HepG2 (cell line): ENCODE data around the gene PRR33. TPM values are rescaled to one million over a fixed set of nuclear protein-coding genes. Genes with fewer than 3 reads are reported as not detected.
A peak's percentile ranks its signal among the peaks of the same experiment; 100 is the strongest.

Experiments used
- BCLAF1 ChIP-seq: fragments of 450-650 bp; IDR thresholded peaks from 2 replicates; pipeline ENCODE4 v1.6.1; 2017; ENCODE audit warnings: mild to moderate bottlenecking
- HMGA1 ChIP-seq: sonication (generic); formaldehyde crosslinking; conservative IDR thresholded peaks from 2 replicates; pipeline ENCODE4 v1.4.0; 2020; ENCODE audit warnings: missing genetic modification reagents
- HNRNPLL ChIP-seq: fragments of 200-400 bp; formaldehyde crosslinking; IDR thresholded peaks from 2 replicates; pipeline ENCODE4 v1.6.1; 2017; ENCODE audit warnings: mild to moderate bottlenecking, low read depth, low read length; ENCODE audit not compliant: poor library complexity, severe bottlenecking
- NBN ChIP-seq: fragments of 450-650 bp; conservative IDR thresholded peaks from 2 replicates; pipeline ENCODE4 v1.6.1; 2017
- PHB2 ChIP-seq: fragments of 450-650 bp; IDR thresholded peaks from 2 replicates; pipeline ENCODE4 v1.6.1; 2018; ENCODE audit not compliant: partially characterized antibody
- TOE1 ChIP-seq: sonication (generic); formaldehyde crosslinking; IDR thresholded peaks from 2 replicates; pipeline ENCODE4 v1.4.0; 2020; ENCODE audit warnings: mild to moderate bottlenecking, missing genetic modification reagents
- TRIM22 ChIP-seq: fragments of 450-650 bp; IDR thresholded peaks from 2 replicates; pipeline ENCODE4 v1.6.1; 2017
- ZFP1 ChIP-seq: IDR thresholded peaks from 2 replicates; pipeline ENCODE4 v1.6.1; 2016
- ZMYM3 ChIP-seq: sonication (generic); formaldehyde crosslinking; IDR thresholded peaks from 2 replicates; pipeline ENCODE4 v1.5.1; 2020; ENCODE audit warnings: mild to moderate bottlenecking, missing genetic modification reagents
- ZNF207 ChIP-seq: fragments of 450-650 bp; IDR thresholded peaks from 2 replicates; pipeline ENCODE4 v1.6.1; 2016; ENCODE audit warnings: antibody characterized with exemption, borderline replicate concordance
- ZNF281 ChIP-seq: sonication (generic); formaldehyde crosslinking; IDR thresholded peaks from 2 replicates; pipeline ENCODE4 v1.4.0; 2020; ENCODE audit warnings: missing genetic modification reagents, borderline replicate concordance
- ZNF335 ChIP-seq: sonication (generic); formaldehyde crosslinking; IDR thresholded peaks from 2 replicates; pipeline ENCODE4 v1.4.0; 2020; ENCODE audit warnings: missing genetic modification reagents
- ZSCAN9 ChIP-seq: IDR thresholded peaks from 2 replicates; pipeline ENCODE4 v1.6.1; 2016; ENCODE audit warnings: borderline replicate concordance
- polyA plus RNA-seq, 8 experiments: library from polyadenylated mRNA; depleted of rRNA in 3 of 8; stranded (reverse) in 7 of 8; unstranded in 1 of 8; fragments of >200 nt; fragmentation: Illumina TruSeq in 4 of 8; extraction: Trizol in 4 of 8; gene quantifications; 2 replicates each; pipeline versions ENCODE4 v1.2.1 to v1.2.3, GENCODE V29; 2011 to 2016; ENCODE audit warnings: low read depth in 4 of 8, missing spikeins in 1 of 8, mixed read lengths in 1 of 8; ENCODE audit not compliant: insufficient read depth in 1 of 8
- total RNA-seq, 5 experiments: library from RNA; depleted of rRNA; stranded (reverse); fragments of >200 nt; fragmentation: Illumina TruSeq; extraction: Trizol; gene quantifications; 2 replicates each; pipeline ENCODE4 v1.2.3, GENCODE V29; 2016; ENCODE audit warnings: low read depth in 1 of 5
- TF ChIP-seq, protein P1 (sequence below): sonication (generic); formaldehyde crosslinking; IDR thresholded peaks from 2 replicates; pipeline ENCODE4 v1.5.0; 2020; ENCODE audit warnings: mild to moderate bottlenecking, missing genetic modification reagents, moderate library complexity
- TF ChIP-seq, protein P2 (sequence below): sonication (generic); formaldehyde crosslinking; IDR thresholded peaks from 2 replicates; pipeline ENCODE4 v1.8.0; 2022; ENCODE audit warnings: missing genetic modification reagents, low read depth, mild to moderate bottlenecking, borderline replicate concordance
- TF ChIP-seq, protein P3 (sequence below): sonication (generic); formaldehyde crosslinking; IDR thresholded peaks from 2 replicates; pipeline ENCODE4 v1.4.0; 2020; ENCODE audit warnings: mild to moderate bottlenecking, missing genetic modification reagents, borderline replicate concordance

PRR33 gene
- total and polyA plus RNA-seq, 2 of the 13 experiments (the other 11 are each of a cell fraction or from before 2014, with no cell fraction given): not detected

GRCh38 chr11:1842149-1843097 lies 49.3 kb downstream of the PRR33 start (continued):
- TF ChIP-seq, protein P1, sequence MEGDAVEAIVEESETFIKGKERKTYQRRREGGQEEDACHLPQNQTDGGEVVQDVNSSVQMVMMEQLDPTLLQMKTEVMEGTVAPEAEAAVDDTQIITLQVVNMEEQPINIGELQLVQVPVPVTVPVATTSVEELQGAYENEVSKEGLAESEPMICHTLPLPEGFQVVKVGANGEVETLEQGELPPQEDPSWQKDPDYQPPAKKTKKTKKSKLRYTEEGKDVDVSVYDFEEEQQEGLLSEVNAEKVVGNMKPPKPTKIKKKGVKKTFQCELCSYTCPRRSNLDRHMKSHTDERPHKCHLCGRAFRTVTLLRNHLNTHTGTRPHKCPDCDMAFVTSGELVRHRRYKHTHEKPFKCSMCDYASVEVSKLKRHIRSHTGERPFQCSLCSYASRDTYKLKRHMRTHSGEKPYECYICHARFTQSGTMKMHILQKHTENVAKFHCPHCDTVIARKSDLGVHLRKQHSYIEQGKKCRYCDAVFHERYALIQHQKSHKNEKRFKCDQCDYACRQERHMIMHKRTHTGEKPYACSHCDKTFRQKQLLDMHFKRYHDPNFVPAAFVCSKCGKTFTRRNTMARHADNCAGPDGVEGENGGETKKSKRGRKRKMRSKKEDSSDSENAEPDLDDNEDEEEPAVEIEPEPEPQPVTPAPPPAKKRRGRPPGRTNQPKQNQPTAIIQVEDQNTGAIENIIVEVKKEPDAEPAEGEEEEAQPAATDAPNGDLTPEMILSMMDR (CRISPR knock-in tag): peak; percentile 43
- TF ChIP-seq ZFP1 (CRISPR knock-in tag) (0 out of 2 replicates have a peak, but pooled peaks have one; percentile 52), ZNF335 (CRISPR knock-in tag) (peak; percentile 88; the same call in 1 of the 2 replicates), TOE1 (CRISPR knock-in tag) (no peak), PHB2 (no peak), ZNF281 (CRISPR knock-in tag) (peak; percentile 60; the same call in 1 of the 2 replicates), TRIM22 (no peak), HMGA1 (CRISPR knock-in tag) (no peak), ZMYM3 (CRISPR knock-in tag) (peak; percentile 92), BCLAF1 (no peak), NBN (no peak), ZSCAN9 (CRISPR knock-in tag) (peak; percentile 74; the same call in 1 of the 2 replicates), HNRNPLL (no peak), ZNF207 (no peak)
- TF ChIP-seq, protein P2, sequence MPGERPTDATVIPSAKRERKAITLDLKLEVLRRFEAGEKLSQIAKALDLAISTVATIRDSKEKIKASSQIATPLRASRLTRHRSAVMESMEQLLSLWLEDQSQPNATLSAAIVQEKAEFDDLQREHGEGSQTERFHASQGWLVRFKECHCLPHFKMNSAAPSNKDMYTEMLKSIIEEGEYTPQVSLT: peak; percentile 68; the same call in 1 of the 2 replicates
- TF ChIP-seq, protein P3, sequence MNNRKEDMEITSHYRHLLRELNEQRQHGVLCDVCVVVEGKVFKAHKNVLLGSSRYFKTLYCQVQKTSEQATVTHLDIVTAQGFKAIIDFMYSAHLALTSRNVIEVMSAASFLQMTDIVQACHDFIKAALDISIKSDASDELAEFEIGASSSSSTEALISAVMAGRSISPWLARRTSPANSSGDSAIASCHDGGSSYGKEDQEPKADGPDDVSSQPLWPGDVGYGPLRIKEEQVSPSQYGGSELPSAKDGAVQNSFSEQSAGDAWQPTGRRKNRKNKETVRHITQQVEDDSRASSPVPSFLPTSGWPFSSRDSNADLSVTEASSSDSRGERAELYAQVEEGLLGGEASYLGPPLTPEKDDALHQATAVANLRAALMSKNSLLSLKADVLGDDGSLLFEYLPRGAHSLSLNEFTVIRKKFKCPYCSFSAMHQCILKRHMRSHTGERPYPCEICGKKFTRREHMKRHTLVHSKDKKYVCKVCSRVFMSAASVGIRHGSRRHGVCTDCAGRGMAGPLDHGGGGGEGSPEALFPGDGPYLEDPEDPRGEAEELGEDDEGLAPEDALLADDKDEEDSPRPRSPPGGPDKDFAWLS (CRISPR knock-in tag): no peak
